ENCODE measurements around the gene FAM25G.
A peak's percentile ranks its signal among the peaks of the same experiment; 100 is the strongest.

The FAM25G gene

DNA sequence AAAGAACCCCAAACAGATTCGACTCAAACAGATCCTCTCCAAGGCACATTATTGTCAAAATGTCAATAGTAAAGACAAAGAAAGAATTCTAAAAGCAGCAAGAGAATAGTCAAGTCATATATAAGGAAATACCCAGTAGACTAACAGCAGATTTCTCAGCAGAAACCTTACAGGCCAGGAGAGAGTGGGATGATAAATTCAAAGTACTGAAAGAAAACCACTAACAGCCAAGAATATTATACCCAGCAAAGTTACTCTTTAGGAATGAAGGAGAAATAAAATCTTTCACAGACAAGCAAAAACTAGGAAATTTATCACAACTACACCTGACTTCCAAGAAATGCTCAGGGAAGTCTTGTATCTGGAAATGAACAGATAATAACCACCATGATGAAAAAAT is 45.8 kb downstream of the FAM25G start:
- DNase-seq, result no peak

GRCh38 chr10:47444047-47444446 is 47.5 kb downstream of the FAM25G start:
- DNase-seq, result no peak

- DNase-seq, result no peak
Measured at GRCh38 chr10:47443145-47443544, 48.4 kb downstream of the FAM25G start.

DNA sequence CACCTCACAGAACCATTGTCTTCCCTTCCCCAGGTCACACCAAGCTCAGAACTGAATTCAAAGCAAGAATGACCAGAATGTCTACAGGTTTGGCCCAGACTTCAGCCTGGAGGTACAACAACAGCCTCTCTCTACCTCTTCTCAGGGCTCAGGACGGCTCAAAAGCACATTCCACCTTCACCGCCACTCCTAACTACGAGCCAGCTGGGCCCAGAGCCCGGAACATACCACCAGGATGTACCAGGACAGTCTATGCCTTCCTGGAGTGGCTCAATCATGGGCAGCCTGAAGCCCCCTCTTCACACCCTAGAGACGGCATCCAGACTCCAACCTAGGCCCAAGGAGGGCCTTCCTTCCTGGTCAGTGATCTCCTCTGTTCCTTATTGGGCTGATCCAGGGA is 49.1 kb downstream of the FAM25G start:
- no peak for DNase-seq

DNA sequence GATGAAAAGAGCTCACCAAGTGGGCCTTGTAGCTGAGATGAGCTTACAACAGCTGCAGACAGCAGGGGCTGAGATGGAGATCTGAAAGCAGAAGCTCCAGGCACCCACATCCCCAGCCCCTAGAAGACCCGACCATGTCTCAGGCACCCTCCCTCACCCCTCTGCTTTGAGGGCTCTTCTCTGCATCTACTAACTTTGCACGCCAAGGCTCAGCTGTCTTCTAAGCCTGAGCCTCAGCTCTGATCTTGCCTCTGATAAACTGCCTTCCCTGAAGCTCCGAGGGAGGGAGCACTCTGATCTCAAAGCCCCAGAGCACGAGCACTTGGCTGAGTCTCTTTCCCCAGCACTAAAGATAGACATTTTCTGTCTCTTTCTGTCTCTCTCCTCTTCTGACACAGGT is 49.6 kb downstream of the FAM25G start:
- DNase-seq, result no peak

GRCh38 chr10:47440207-47440606 is 51.3 kb downstream of the FAM25G start:
- DNase-seq, result no peak

GRCh38 chr10:47438857-47439474 is 52.5 kb downstream of the FAM25G start:
- peak; percentile 66 for DNase-seq

Measured in NCI-H82 (cell line).